ENCODE data around the gene TRERF1. TPM values are rescaled to one million over a fixed set of nuclear protein-coding genes. Genes with fewer than 3 reads are reported as not detected.

Gene TRERF1
- total and polyA plus RNA-seq, 2 experiments from 2014 or later = 11.2 to 20.6 TPM

- H3K4me3 Mint-ChIP-seq = no peak overlapping the region
- TF ChIP-seq CTCF (conservative IDR thresholded peaks at IDR 0.05; ENCODE audit: low read depth in 2 of 2) = no peak
- TF ChIP-seq NANOG (IDR thresholded peaks at IDR 0.05; ENCODE audit: borderline replicate concordance) = no peak
- no peak for TF ChIP-seq POLR2AphosphoS5 (IDR thresholded peaks at IDR 0.05; ENCODE audit: low read depth)
- TF ChIP-seq ZNF462 (CRISPR knock-in tag; IDR thresholded peaks at IDR 0.05) = no peak
- TF ChIP-seq ZNF114 (CRISPR knock-in tag; IDR thresholded peaks at IDR 0.05) = no peak
- TF ChIP-seq CREB1 (CRISPR knock-in tag; IDR thresholded peaks at IDR 0.05; ENCODE audit: low read depth) = no peak
- TF ChIP-seq ETS1 (IDR thresholded peaks at IDR 0.05) = no peak
- TF ChIP-seq STAT1 (IDR thresholded peaks at IDR 0.05; ENCODE audit: unreplicated experiment) = no peak
- no peak for TF ChIP-seq ZNF331 (CRISPR knock-in tag; IDR thresholded peaks at IDR 0.05; ENCODE audit: low read depth)
- no peak for TF ChIP-seq JUNB (IDR thresholded peaks at IDR 0.05; ENCODE audit: unreplicated experiment)
- no peak for TF ChIP-seq REST (IDR thresholded peaks at IDR 0.05; ENCODE audit: unreplicated experiment)
- no peak for TF ChIP-seq EZH2phosphoT487 (IDR thresholded peaks at IDR 0.05; ENCODE audit: unreplicated experiment)
- no peak for TF ChIP-seq EZH2 (IDR thresholded peaks at IDR 0.05; ENCODE audit: low read depth, unreplicated experiment)
- Histone ChIP-seq H2AFZ (no peak overlapping the region), H3K36me3 (ENCODE audit: insufficient read depth) (peaks cover 7% of the 10 kb centered on the region; the same call in 1 of the 2 replicates), H3K79me2 (replicated peaks; ENCODE audit: insufficient read depth) (peaks cover 100% of the 10 kb centered on the region), H4K20me1 (replicated peaks; ENCODE audit: insufficient read depth) (peaks cover 45% of the 10 kb centered on the region), H3K4me3 (no peak overlapping the region), H3F3A (replicated peaks; ENCODE audit: low read depth) (0 out of 2 replicates have a peak, but pooled peaks cover 9% of the 10 kb centered on the region), H3K4me1 (ENCODE audit: insufficient read depth) (peaks cover 34% of the 10 kb centered on the region), H3K27ac (ENCODE audit: low read depth) (peak overlapping the region; percentile 1; the same call in 1 of the 2 replicates), H3K27me3 (ENCODE audit: insufficient read depth) (no peaks in the 10 kb centered on the region), H3K9me2 (ENCODE audit: insufficient read depth) (no peaks in the 10 kb centered on the region), H3K4me2 (peak overlapping the region; percentile 61)
- ATAC-seq (peak; percentile 42), DNase-seq (ENCODE audit: low spot score) (no peak)
- H3K4me1 Mint-ChIP-seq = peaks cover 42% of the 10 kb centered on the region
- H3K27me3 Mint-ChIP-seq (ENCODE audit: insufficient read depth, low read depth, poor library complexity) = peaks cover 6% of the 10 kb centered on the region
- no peak overlapping the region for H3K27ac Mint-ChIP-seq
- peaks cover 21% of the 10 kb centered on the region for H3K9me3 Mint-ChIP-seq
- peaks cover 32% of the 10 kb centered on the region for H3K36me3 Mint-ChIP-seq (ENCODE audit: low read depth)
These were observed 20.4 kb downstream of the TRERF1 start for GRCh38 chr6:42431356-42431755.

Data from GM23338 (cell line).